ENCODE results near the gene SARDH. TPM values are rescaled to one million over a fixed set of nuclear protein-coding genes. Genes with fewer than 3 reads are reported as not detected.

Gene SARDH
- total and polyA plus RNA-seq, 2 of the 8 experiments (the other 6 are each of a cell fraction or from before 2014, with no cell fraction given), result 6.4 to 7.4 TPM

- TF ChIP-seq ATF3 (IDR thresholded peaks at IDR 0.05; ENCODE audit: insufficient read depth, low read depth, low read length) (no peak), TCF12 (IDR thresholded peaks at IDR 0.05; ENCODE audit: low read depth, low read length) (no peak), NANOG (IDR thresholded peaks at IDR 0.05; ENCODE audit: insufficient read depth, low read depth, low read length, poor library complexity, severe bottlenecking) (no peak), SIX5 (IDR thresholded peaks at IDR 0.05; ENCODE audit: low read depth, low read length) (no peak), POLR2AphosphoS5 (IDR thresholded peaks at IDR 0.05; ENCODE audit: low read depth, low read length) (no peak), SRF (IDR thresholded peaks at IDR 0.05; ENCODE audit: low read depth, low read length) (no peak)
Measured at GRCh38 chr9:133750982-133751649, 13.0 kb upstream of the SARDH start (continued).
